B cell (primary cell): ENCODE data around the gene PHF24. TPM values are rescaled to one million over a fixed set of nuclear protein-coding genes. Genes with fewer than 3 reads are reported as not detected.

Experiments used
- ATAC-seq: fragments of 200-7000 bp; cut with Tn5 transposase; one replicate; pipeline ENCODE4 v1.10.0; 2021; ENCODE audit warnings: low read depth, mild to moderate bottlenecking, moderate number of reproducible peaks, moderate library complexity
- CTCF ChIA-PET: fragments of 350-600 bp; sonication (Branson Sonifier 250); formaldehyde crosslinking; loops from one replicate; lab custom pipeline; 2021; ENCODE audit warnings: antibody characterized with exemption, inconsistent platforms; lab: Charles Lee
- POLR2A ChIA-PET: fragments of 350-600 bp; sonication (Branson Sonifier 250); formaldehyde crosslinking; loops from one replicate; lab custom pipeline; 2021; ENCODE audit warnings: antibody characterized with exemption; lab: Charles Lee
- DNase-seq: peaks from one replicate; pipeline ENCODE4 v3.0.0; 2013
- H2AFZ ChIP-seq: 2 replicates; pipeline ENCODE4 v1.6.1; 2012; ENCODE audit warnings: mild to moderate bottlenecking, low read depth, low read length; ENCODE audit not compliant: insufficient read depth, poor library complexity, severe bottlenecking
- H3K27ac ChIP-seq, 2 donors: 1 replicate in 1 of 2; 2 replicates in 1 of 2; pipeline ENCODE4 v1.5.1; 2012 to 2013; ENCODE audit warnings: low read length in 2 of 2, mild to moderate bottlenecking in 2 of 2, moderate library complexity in 1 of 2
- H3K27me3 ChIP-seq, 4 experiments: fragments of 200-600 bp in 1 of 4; sonication (generic) in 1 of 4; replicated peaks in 1 of 4; 1 replicate in 2 of 4; 2 replicates in 2 of 4; pipeline versions ENCODE4 v1.6.1 to v1.7.0; 2013 to 2016; ENCODE audit warnings: low read length in 3 of 4, mild to moderate bottlenecking in 2 of 4, mixed read lengths in 1 of 4, moderate library complexity in 1 of 4; ENCODE audit not compliant: insufficient read depth in 4 of 4, control insufficient read depth in 3 of 4; ENCODE audit errors: control extremely low read depth in 1 of 4
- H3K36me3 ChIP-seq, 2 experiments: replicated peaks in 1 of 2; 1 replicate in 1 of 2; 2 replicates in 1 of 2; pipeline versions ENCODE4 v1.6.1 to v1.7.1; 2013; ENCODE audit warnings: low read length in 1 of 2; ENCODE audit not compliant: insufficient read depth in 2 of 2, control insufficient read depth in 1 of 2; ENCODE audit errors: control extremely low read depth in 1 of 2, extremely low read depth in 1 of 2
- H3K4me1 ChIP-seq, 2 donors: fragments of 200-600 bp in 1 of 2; sonication (generic) in 1 of 2; 1 replicate in 1 of 2; 2 replicates in 1 of 2; pipeline versions ENCODE4 v1.5.1 to v1.6.1; 2013 to 2017; ENCODE audit warnings: low read length in 2 of 2; ENCODE audit not compliant: control insufficient read depth in 2 of 2, insufficient read depth in 2 of 2
- H3K4me2 ChIP-seq: replicated peaks from 2 replicates; pipeline ENCODE3; 2012; ENCODE audit warnings: mild to moderate bottlenecking, low read depth, low read length; ENCODE audit not compliant: poor library complexity, severe bottlenecking
- H3K4me3 ChIP-seq, 5 experiments: fragments of 200-600 bp in 1 of 5; sonication (generic) in 1 of 5; 1 replicate in 3 of 5; 2 replicates in 2 of 5; pipeline versions ENCODE4 v1.5.1 to v1.7.0; 2011 to 2016; ENCODE audit warnings: low read length in 4 of 5, mild to moderate bottlenecking in 4 of 5, low read depth in 2 of 5, control low read depth in 1 of 5, moderate library complexity in 1 of 5; ENCODE audit not compliant: insufficient read depth in 1 of 5; ENCODE audit errors: control extremely low read depth in 1 of 5, extremely low read depth in 1 of 5
- H3K79me2 ChIP-seq: fragments of 200-600 bp; sonication (generic); one replicate; pipeline ENCODE4 v1.6.0; 2016; ENCODE audit warnings: low read length; ENCODE audit not compliant: control insufficient read depth, insufficient read depth
- H3K9ac ChIP-seq: fragments of 200-600 bp; sonication (generic); 2 replicates; pipeline ENCODE4 v1.6.1; 2017; ENCODE audit warnings: mild to moderate bottlenecking, low read length, moderate library complexity
- H3K9me3 ChIP-seq, 3 donors: one replicate each; pipeline versions ENCODE4 v1.6.1 to v1.7.1; 2013; ENCODE audit warnings: low read length in 2 of 3; ENCODE audit not compliant: control insufficient read depth in 2 of 3, insufficient read depth in 1 of 3; ENCODE audit errors: control extremely low read depth in 1 of 3
- H4K20me1 ChIP-seq: 2 replicates; pipeline ENCODE4 v1.6.0; 2012; ENCODE audit warnings: mild to moderate bottlenecking, low read length; ENCODE audit not compliant: insufficient read depth, control insufficient read depth, poor library complexity, severe bottlenecking
- H3K27ac Mint-ChIP-seq: one replicate; pipeline ENCODE4 v1.8.0; 2021; ENCODE audit warnings: mixed read lengths
- H3K27me3 Mint-ChIP-seq: one replicate; pipeline ENCODE4 v1.8.0; 2021; ENCODE audit warnings: mixed read lengths
- H3K4me1 Mint-ChIP-seq: one replicate; pipeline ENCODE4 v1.8.0; 2021; ENCODE audit warnings: mixed read lengths
- H3K4me3 Mint-ChIP-seq: one replicate; pipeline ENCODE4 v1.8.0; 2021; ENCODE audit warnings: mixed read lengths
- H3K9me3 Mint-ChIP-seq: one replicate; pipeline ENCODE4 v1.8.0; 2022; ENCODE audit warnings: mixed read lengths; ENCODE audit not compliant: insufficient read depth
- EZH2 ChIP-seq: IDR thresholded peaks from 2 replicates; pipeline ENCODE4 v1.6.1; 2012; ENCODE audit warnings: borderline replicate concordance, low read depth, mild to moderate bottlenecking, moderate library complexity, low read length; ENCODE audit not compliant: insufficient read depth, poor library complexity, severe bottlenecking
- WGBS: methylation state at CpG from one replicate; pipeline ENCODE4 v1.1.5; 2013; ENCODE audit warnings: missing lambda C conversion rate; ENCODE audit not compliant: insufficient coverage; 5-methylcytosine and 5-hydroxymethylcytosine counted together
- intact Hi-C: fragments of 100-400 bp; cut with micrococcal nuclease; formaldehyde crosslinking; loops from one replicate; pipeline ENCODE4 v1.10.0; 2022
- polyA plus RNA-seq: library from polyadenylated mRNA; depleted of rRNA; stranded (reverse); fragments of >200 nt; gene quantifications from 2 replicates; pipeline ENCODE4 v1.2.3, GENCODE V29; 2012
- total RNA-seq, 2 donors: library from RNA; stranded (reverse); fragments of 120-200 nt in 1 of 2; gene quantifications; 1 replicate in 1 of 2; 2 replicates in 1 of 2; pipeline versions ENCODE4 v1.2.3 to v1.2.4, GENCODE V29; 2013 to 2022
- TF ChIP-seq, protein P1 (sequence below): fragments of 200-600 bp; IDR thresholded peaks from one replicate; pipeline ENCODE4 v1.8.0; 2022; ENCODE audit warnings: antibody characterized with exemption, mild to moderate bottlenecking

PHF24 gene
- total and polyA plus RNA-seq, 2 donors (not counting 1 experiment from before 2014, with no cell fraction given): not detected

DNA sequence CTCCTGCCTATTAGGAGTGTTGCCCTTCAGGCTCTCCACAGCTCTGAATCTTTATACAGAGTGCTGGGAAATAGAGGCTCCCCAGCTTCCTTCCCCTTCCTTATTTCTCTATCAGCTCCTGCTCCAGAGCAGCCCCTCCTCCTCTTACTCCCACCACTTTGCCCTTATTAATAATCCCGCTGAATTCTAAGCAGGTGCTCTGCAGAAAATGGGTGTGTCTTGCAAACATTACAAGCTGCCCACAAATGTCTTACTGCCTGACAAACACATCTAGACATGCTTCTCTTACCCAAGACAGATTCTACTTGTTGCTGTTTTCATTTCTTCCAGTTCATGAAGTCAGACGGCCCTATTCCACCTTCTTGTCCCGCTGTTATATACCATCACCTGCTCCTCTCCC lies 6.4 kb downstream of the PHF24 start:
- no peaks in the 10 kb centered on the region for H3K4me1 ChIP-seq
- no peak overlapping the region for H3K27ac ChIP-seq
- H2AFZ ChIP-seq: no peak overlapping the region
- Mint-ChIP-seq H3K4me1 (no peaks in the 10 kb centered on the region), H3K27me3 (peaks cover 69% of the 10 kb centered on the region), H3K27ac (no peak overlapping the region), H3K9me3 (no peaks in the 10 kb centered on the region), H3K4me3 (no peak overlapping the region)
- ATAC-seq (no peak), DNase-seq (no peak)
- 87% methylated on average over 3 of the region's 3 CpGs for WGBS
- ChIA-PET POLR2A (no interaction called here), CTCF (no interaction called here)
- intact Hi-C loops: no loop called here
- no peak overlapping the region for H3K4me2 ChIP-seq
- H3K4me3 ChIP-seq: no peak overlapping the region
- H3K9me3 ChIP-seq: no peaks in the 10 kb centered on the region
- no peaks in the 10 kb centered on the region for H3K36me3 ChIP-seq
- H3K9ac ChIP-seq: no peak overlapping the region
- H3K79me2 ChIP-seq: no peaks in the 10 kb centered on the region
- H4K20me1 ChIP-seq: no peaks in the 10 kb centered on the region
- peaks cover 0 to 52% (median 42%) of the 10 kb centered on the region in 4 experiments for H3K27me3 ChIP-seq
- TF ChIP-seq, protein P1, sequence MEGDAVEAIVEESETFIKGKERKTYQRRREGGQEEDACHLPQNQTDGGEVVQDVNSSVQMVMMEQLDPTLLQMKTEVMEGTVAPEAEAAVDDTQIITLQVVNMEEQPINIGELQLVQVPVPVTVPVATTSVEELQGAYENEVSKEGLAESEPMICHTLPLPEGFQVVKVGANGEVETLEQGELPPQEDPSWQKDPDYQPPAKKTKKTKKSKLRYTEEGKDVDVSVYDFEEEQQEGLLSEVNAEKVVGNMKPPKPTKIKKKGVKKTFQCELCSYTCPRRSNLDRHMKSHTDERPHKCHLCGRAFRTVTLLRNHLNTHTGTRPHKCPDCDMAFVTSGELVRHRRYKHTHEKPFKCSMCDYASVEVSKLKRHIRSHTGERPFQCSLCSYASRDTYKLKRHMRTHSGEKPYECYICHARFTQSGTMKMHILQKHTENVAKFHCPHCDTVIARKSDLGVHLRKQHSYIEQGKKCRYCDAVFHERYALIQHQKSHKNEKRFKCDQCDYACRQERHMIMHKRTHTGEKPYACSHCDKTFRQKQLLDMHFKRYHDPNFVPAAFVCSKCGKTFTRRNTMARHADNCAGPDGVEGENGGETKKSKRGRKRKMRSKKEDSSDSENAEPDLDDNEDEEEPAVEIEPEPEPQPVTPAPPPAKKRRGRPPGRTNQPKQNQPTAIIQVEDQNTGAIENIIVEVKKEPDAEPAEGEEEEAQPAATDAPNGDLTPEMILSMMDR: no peak
- no peak for TF ChIP-seq EZH2

DNA sequence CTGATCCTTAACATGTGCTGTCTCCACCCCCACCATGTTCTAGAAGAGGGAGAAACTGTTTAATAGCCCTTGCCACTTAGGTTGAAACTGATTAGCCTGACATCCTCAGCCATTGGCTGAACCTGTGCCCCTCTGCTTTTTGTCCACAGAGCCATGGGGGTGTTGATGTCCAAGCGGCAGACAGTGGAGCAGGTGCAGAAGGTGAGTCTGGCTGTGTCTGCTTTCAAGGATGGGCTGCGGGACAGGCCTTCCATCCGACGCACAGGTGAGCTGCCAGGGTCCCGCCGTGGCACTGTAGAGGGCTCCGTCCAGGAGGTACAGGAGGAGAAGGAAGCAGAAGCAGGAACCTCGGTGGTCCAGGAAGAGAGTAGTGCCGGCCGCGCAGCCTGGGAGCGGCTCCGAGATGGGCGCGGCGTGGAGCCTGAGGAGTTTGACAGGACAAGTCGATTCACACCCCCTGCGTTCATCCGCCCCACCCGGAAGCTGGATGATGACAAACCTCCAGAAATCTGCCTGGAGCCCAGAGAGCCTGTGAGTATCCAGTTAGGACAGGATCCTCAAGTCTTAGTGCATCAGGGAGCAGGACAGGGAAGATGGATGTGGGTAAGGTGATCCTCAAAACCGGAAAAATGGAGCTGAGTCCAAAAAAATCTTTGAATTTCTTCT lies 13.2 kb downstream of the PHF24 start:
- CTCF ChIA-PET: interaction anchor here (1.7 kb wide), 1 partner anchor 9 kb away, joined by 5 read pairs; no protein-coding TSS in a partner anchor
- DNase-seq: no peak
- no peak overlapping the region for H3K27ac Mint-ChIP-seq
- no peak overlapping the region for H3K4me3 Mint-ChIP-seq
- POLR2A ChIA-PET: no interaction called here
- H3K9me3 ChIP-seq: peaks cover 0 to 3% (median 0%) of the 10 kb centered on the region in 3 donors
- H3K27ac ChIP-seq: no peak overlapping the region
- H2AFZ ChIP-seq: no peak overlapping the region
- peaks cover 29% of the 10 kb centered on the region for H3K27me3 Mint-ChIP-seq
- TF ChIP-seq EZH2: no peak
- TF ChIP-seq, protein P1: no peak
- H3K4me2 ChIP-seq: no peak overlapping the region
- intact Hi-C loops: no loop called here
- H3K4me1 ChIP-seq: no peaks in the 10 kb centered on the region
- no peaks in the 10 kb centered on the region for H3K79me2 ChIP-seq
- no peaks in the 10 kb centered on the region for H3K9me3 Mint-ChIP-seq
- H3K4me1 Mint-ChIP-seq: no peaks in the 10 kb centered on the region
- H4K20me1 ChIP-seq: no peaks in the 10 kb centered on the region
- no peak overlapping the region for H3K9ac ChIP-seq
- no peak overlapping the region for H3K4me3 ChIP-seq
- ATAC-seq: no peak
- H3K36me3 ChIP-seq: no peaks in the 10 kb centered on the region
- WGBS: 96% methylated on average over 19 of the region's 21 CpGs
- H3K27me3 ChIP-seq: peaks cover 0 to 13% (median 10%) of the 10 kb centered on the region in 4 experiments
